DND-41 (cell line): ENCODE measurements around the gene VAV2.

Experiments used
- EZH2 ChIP-seq: IDR thresholded peaks from 3 replicates; pipeline ENCODE4 v1.6.1; 2012; ENCODE audit warnings: borderline replicate concordance, low read depth, mild to moderate bottlenecking, moderate library complexity, low read length, inconsistent platforms; ENCODE audit not compliant: severe bottlenecking
- TF ChIP-seq, protein P1 (sequence below): IDR thresholded peaks from 2 replicates; pipeline ENCODE4 v1.5.1; 2012; ENCODE audit warnings: borderline replicate concordance, low read length, moderate library complexity, mild to moderate bottlenecking; ENCODE audit not compliant: poor library complexity, severe bottlenecking; ENCODE audit errors: extremely low read depth

DNA sequence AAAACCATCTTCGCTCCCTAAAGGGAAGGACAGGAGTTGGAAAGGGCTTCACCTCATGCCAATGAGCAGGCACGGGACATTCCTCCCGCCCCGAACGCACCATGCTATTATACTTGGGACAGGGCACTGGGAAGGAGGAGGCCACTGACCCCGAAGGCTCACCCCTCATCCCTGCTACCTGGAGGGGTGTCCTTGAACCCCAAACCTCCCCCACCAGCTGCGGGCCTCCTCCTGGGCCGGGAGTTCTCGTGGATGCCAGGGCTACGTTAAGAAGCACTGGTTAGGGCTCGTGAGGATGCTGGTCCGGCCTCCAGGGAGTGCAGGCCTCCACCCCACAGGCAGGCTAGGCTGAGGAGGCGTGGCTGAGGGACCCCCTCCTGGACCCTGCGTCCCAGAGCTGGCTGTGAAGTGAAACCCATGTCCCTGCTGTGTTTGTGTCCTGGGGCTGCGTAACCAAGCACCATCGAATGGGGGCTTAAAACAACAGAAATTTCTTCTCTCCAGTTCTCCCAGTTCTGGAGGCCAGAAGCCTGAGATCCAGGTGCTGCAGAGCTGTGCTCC is 142.9 kb downstream of the VAV2 start:
- TF ChIP-seq, protein P1, sequence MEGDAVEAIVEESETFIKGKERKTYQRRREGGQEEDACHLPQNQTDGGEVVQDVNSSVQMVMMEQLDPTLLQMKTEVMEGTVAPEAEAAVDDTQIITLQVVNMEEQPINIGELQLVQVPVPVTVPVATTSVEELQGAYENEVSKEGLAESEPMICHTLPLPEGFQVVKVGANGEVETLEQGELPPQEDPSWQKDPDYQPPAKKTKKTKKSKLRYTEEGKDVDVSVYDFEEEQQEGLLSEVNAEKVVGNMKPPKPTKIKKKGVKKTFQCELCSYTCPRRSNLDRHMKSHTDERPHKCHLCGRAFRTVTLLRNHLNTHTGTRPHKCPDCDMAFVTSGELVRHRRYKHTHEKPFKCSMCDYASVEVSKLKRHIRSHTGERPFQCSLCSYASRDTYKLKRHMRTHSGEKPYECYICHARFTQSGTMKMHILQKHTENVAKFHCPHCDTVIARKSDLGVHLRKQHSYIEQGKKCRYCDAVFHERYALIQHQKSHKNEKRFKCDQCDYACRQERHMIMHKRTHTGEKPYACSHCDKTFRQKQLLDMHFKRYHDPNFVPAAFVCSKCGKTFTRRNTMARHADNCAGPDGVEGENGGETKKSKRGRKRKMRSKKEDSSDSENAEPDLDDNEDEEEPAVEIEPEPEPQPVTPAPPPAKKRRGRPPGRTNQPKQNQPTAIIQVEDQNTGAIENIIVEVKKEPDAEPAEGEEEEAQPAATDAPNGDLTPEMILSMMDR, result no peak
- no peak for TF ChIP-seq EZH2
